CD14-positive monocyte (primary cell): Measurements from ENCODE around the gene NEDD4L. TPM values are rescaled to one million over a fixed set of nuclear protein-coding genes. Genes with fewer than 3 reads are reported as not detected.
A peak's percentile ranks its signal among the peaks of the same experiment; 100 is the strongest.

ENCODE experiments used
- DNase-seq, 3 donors: peaks; one replicate each; pipeline ENCODE4 v3.0.0-alpha.2; 2011 to 2022
- H2AFZ ChIP-seq: 2 replicates; pipeline ENCODE4 v1.6.0; 2012; ENCODE audit warnings: mild to moderate bottlenecking, low read depth, low read length, inconsistent platforms; ENCODE audit not compliant: insufficient read depth, poor library complexity, severe bottlenecking
- H3K27ac ChIP-seq, 2 donors: 1 replicate in 1 of 2; 2 replicates in 1 of 2; pipeline ENCODE4 v1.5.1; 2012 to 2013; ENCODE audit warnings: low read length in 2 of 2, control low read depth in 1 of 2, inconsistent platforms in 1 of 2, low read depth in 1 of 2, mild to moderate bottlenecking in 1 of 2
- H3K27me3 ChIP-seq, 2 donors: one replicate each; pipeline versions ENCODE4 v1.6.0 to v1.6.1; 2011 to 2013; ENCODE audit warnings: low read length in 2 of 2; ENCODE audit not compliant: control insufficient read depth in 2 of 2, insufficient read depth in 2 of 2
- H3K36me3 ChIP-seq, 2 donors: replicated peaks in 1 of 2; 1 replicate in 1 of 2; 2 replicates in 1 of 2; pipeline versions ENCODE4 v1.5.1 to v1.6.1; 2012 to 2013; ENCODE audit warnings: low read length in 2 of 2, control low read depth in 1 of 2, inconsistent platforms in 1 of 2, mild to moderate bottlenecking in 1 of 2; ENCODE audit not compliant: insufficient read depth in 2 of 2, control insufficient read depth in 1 of 2
- H3K4me1 ChIP-seq, 2 donors: 1 replicate in 1 of 2; 2 replicates in 1 of 2; pipeline versions ENCODE4 v1.5.1 to v1.6.1; 2012 to 2013; ENCODE audit warnings: low read length in 2 of 2, control low read depth in 1 of 2, inconsistent platforms in 1 of 2, mild to moderate bottlenecking in 1 of 2, moderate library complexity in 1 of 2; ENCODE audit not compliant: insufficient read depth in 2 of 2, control insufficient read depth in 1 of 2
- H3K4me2 ChIP-seq: replicated peaks from 2 replicates; pipeline ENCODE3; 2012; ENCODE audit warnings: low read length, moderate library complexity, mild to moderate bottlenecking; ENCODE audit not compliant: poor library complexity, severe bottlenecking; ENCODE audit errors: extremely low read depth
- H3K4me3 ChIP-seq, 3 experiments: fragments of 200-600 bp in 1 of 3; sonication (generic) in 1 of 3; replicated peaks in 1 of 3; 1 replicate in 2 of 3; 2 replicates in 1 of 3; pipeline ENCODE4 v1.5.1; 2011 to 2013; ENCODE audit warnings: low read length in 3 of 3, mild to moderate bottlenecking in 3 of 3, control low read depth in 2 of 3, low read depth in 2 of 3, inconsistent platforms in 1 of 3, moderate library complexity in 1 of 3
- H3K79me2 ChIP-seq: 2 replicates; pipeline ENCODE4 v1.6.0; 2012; ENCODE audit warnings: mild to moderate bottlenecking, control low read depth, inconsistent platforms, low read length, moderate library complexity; ENCODE audit not compliant: insufficient read depth
- H3K9ac ChIP-seq: 2 replicates; pipeline ENCODE4 v1.6.0; 2017; ENCODE audit warnings: low read length, mild to moderate bottlenecking; ENCODE audit not compliant: insufficient read depth, poor library complexity, severe bottlenecking
- H3K9me3 ChIP-seq, 2 donors: replicated peaks in 1 of 2; 1 replicate in 1 of 2; 2 replicates in 1 of 2; pipeline versions ENCODE4 v1.5.1 to v1.6.1; 2012 to 2013; ENCODE audit warnings: low read length in 2 of 2, control low read depth in 1 of 2; ENCODE audit not compliant: control insufficient read depth in 1 of 2, insufficient read depth in 1 of 2
- H4K20me1 ChIP-seq: 2 replicates; pipeline ENCODE4 v1.6.0; 2012; ENCODE audit warnings: mild to moderate bottlenecking, low read length, control low read depth, moderate library complexity; ENCODE audit not compliant: insufficient read depth
- H3K27ac Mint-ChIP-seq, 7 donors: one replicate each; pipeline ENCODE4 v1.8.0; 2020; ENCODE audit warnings: mild to moderate bottlenecking in 7 of 7, mixed read lengths in 7 of 7, moderate library complexity in 6 of 7, inconsistent platforms in 2 of 7
- H3K27me3 Mint-ChIP-seq, 3 donors: one replicate each; pipeline ENCODE4 v1.8.0; 2021 to 2022; ENCODE audit warnings: low read depth in 3 of 3, mild to moderate bottlenecking in 3 of 3, mixed read lengths in 3 of 3, moderate library complexity in 3 of 3, inconsistent platforms in 1 of 3
- H3K36me3 Mint-ChIP-seq, 2 donors: one replicate each; pipeline ENCODE4 v1.8.0; 2020; ENCODE audit warnings: mixed read lengths in 2 of 2, inconsistent platforms in 1 of 2, mild to moderate bottlenecking in 1 of 2
- H3K4me1 Mint-ChIP-seq: one replicate; pipeline ENCODE4 v1.8.0; 2020; ENCODE audit warnings: mild to moderate bottlenecking, mixed read lengths
- H3K4me3 Mint-ChIP-seq, 2 donors: one replicate each; pipeline ENCODE4 v1.8.0; 2020; ENCODE audit warnings: mild to moderate bottlenecking in 2 of 2, mixed read lengths in 2 of 2, moderate library complexity in 1 of 2
- H3K9me3 Mint-ChIP-seq, 7 donors: one replicate each; pipeline ENCODE4 v1.8.0; 2020 to 2022; ENCODE audit warnings: mixed read lengths in 7 of 7, mild to moderate bottlenecking in 6 of 7, moderate library complexity in 6 of 7, inconsistent platforms in 2 of 7
- WGBS: methylation state at CpG from one replicate; pipeline ENCODE4 v1.1.5; 2013; ENCODE audit warnings: missing lambda C conversion rate; ENCODE audit not compliant: insufficient coverage; 5-methylcytosine and 5-hydroxymethylcytosine counted together
- intact Hi-C, 2 donors: fragments of 100-400 bp; cut with micrococcal nuclease; formaldehyde crosslinking; loops; one replicate each; pipeline versions ENCODE4 v1.15.0 to v1.15.1; 2023
- polyA plus RNA-seq, 3 donors: library from polyadenylated mRNA; depleted of rRNA in 1 of 3; unstranded in 2 of 3; stranded (reverse) in 1 of 3; fragments of 300-500 nt in 2 of 3; fragments of >200 nt in 1 of 3; fragmentation: Illumina TruSeq in 2 of 3; gene quantifications; 1 replicate in 2 of 3; 2 replicates in 1 of 3; pipeline ENCODE4 v1.2.3, GENCODE V29; 2012 to 2021
- TF ChIP-seq, protein P1 (sequence below): fragments of 200-600 bp; IDR thresholded peaks from one replicate; pipeline ENCODE4 v1.8.0; 2022; ENCODE audit warnings: antibody characterized with exemption, mild to moderate bottlenecking

Gene NEDD4L
- polyA plus RNA-seq, 3 donors, result 2.5 to 5.2 (median 4.5) TPM

DNA sequence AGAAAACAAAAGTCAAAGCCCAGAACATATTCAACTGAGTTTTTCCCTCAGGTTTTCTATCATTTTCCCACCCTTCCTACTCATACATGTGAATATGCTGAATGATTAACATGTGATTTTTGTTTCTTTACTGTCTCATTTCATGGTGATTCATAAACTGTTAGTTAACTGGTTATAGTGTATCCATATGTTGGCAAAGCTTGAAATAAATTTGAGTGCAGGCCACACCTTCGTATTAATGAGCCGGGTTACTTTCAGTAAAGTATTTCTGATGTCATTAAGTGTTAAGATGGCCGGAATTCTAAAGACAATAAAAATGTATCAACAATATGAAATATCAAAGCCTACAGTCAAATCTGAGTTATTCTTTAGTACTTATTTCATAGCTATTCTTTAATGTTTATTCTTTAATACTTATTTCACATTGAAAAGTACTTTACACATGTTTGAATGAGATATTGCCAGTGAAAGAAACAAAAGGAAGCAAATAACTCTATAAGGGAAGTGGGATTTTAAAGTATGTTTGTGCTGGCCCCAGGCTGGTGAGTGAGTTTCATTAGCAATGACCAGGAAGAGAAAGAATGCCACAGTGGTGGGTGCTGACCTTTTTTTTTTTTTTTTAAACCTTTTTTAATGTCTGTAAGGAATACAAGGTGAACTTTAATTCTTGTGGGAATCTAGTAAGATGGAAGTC, 178.6 kb downstream of the NEDD4L start:
- Histone ChIP-seq H3K79me2 (no peaks in the 10 kb centered on the region), H3K9ac (no peak overlapping the region)
- intact Hi-C loops, result loop anchor here (10.0 kb wide), 2 partner anchors 82 to 92 kb away; no protein-coding TSS in a partner anchor

DNA sequence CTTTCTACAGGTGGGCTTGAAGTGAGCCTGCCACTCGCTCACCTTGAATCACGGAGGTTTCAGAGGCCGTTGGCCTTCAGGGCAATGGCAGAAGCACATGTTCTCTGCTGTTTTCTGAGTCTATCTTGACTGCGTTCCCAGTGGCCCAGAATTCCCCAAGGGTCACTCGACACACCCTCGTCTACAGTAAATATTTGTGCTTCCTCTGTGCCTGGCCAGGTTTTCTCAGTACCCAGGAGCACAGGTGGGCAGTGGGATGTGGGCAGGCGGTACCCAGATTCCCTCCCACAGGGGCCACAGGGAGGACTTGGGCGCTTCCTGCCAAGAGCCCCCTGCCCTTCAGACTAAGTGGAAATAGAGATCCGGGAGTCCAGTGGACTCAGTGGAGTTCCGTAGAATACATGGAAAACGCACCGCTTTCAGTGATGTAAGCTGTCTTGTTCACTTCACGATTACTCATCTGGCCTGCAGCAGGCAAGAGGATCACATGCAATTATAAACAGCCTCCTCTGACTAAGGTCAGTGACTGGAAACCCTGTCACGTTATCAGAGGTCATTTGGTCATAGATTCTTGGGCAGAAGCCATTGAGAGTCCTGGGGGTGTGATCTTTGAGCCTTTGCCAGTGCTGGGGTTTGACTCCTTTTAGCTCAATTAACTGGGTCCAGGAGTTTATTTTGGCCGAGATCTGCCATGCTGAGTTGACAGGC, 179.8 kb downstream of the NEDD4L start:
- Histone ChIP-seq H3K4me3 (no peak overlapping the region), H3K9ac (no peak overlapping the region), H3K27ac (no peak overlapping the region), H3K4me2 (no peak overlapping the region), H3K9me3 (no peaks in the 10 kb centered on the region), H3K79me2 (no peaks in the 10 kb centered on the region), H4K20me1 (no peaks in the 10 kb centered on the region), H3K36me3 (no peaks in the 10 kb centered on the region), H2AFZ (no peak overlapping the region), H3K4me1 (peaks cover 3 to 33% of the 10 kb centered on the region in 2 donors), H3K27me3 (peaks cover 15 to 49% of the 10 kb centered on the region in 2 donors)
- intact Hi-C loops, result loop anchor here (10.0 kb wide), 2 partner anchors 81 to 91 kb away; no protein-coding TSS in a partner anchor
- Mint-ChIP-seq H3K9me3 (peaks cover 0 to 4% (median 2%) of the 10 kb centered on the region in 7 donors), H3K4me1 (peaks cover 45% of the 10 kb centered on the region), H3K27ac (peak overlapping the region in 1 of 7 donors; percentile 21), H3K27me3 (peaks cover 40 to 53% (median 51%) of the 10 kb centered on the region in 3 donors), H3K4me3 (peak overlapping the region in 1 of 2 donors; percentile 42), H3K36me3 (no peaks in the 10 kb centered on the region)
- TF ChIP-seq, protein P1, sequence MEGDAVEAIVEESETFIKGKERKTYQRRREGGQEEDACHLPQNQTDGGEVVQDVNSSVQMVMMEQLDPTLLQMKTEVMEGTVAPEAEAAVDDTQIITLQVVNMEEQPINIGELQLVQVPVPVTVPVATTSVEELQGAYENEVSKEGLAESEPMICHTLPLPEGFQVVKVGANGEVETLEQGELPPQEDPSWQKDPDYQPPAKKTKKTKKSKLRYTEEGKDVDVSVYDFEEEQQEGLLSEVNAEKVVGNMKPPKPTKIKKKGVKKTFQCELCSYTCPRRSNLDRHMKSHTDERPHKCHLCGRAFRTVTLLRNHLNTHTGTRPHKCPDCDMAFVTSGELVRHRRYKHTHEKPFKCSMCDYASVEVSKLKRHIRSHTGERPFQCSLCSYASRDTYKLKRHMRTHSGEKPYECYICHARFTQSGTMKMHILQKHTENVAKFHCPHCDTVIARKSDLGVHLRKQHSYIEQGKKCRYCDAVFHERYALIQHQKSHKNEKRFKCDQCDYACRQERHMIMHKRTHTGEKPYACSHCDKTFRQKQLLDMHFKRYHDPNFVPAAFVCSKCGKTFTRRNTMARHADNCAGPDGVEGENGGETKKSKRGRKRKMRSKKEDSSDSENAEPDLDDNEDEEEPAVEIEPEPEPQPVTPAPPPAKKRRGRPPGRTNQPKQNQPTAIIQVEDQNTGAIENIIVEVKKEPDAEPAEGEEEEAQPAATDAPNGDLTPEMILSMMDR, result no peak
- DNase-seq, result peak; percentile 24 to 67 (median 34)
- WGBS, result 95% methylated on average over 12 of the region's 15 CpGs

More for the DNA sequence above, 178.6 kb downstream of the NEDD4L start:
- Histone ChIP-seq H3K4me2 (no peak overlapping the region), H3K27me3 (peaks cover 18 to 52% of the 10 kb centered on the region in 2 donors), H3K4me3 (no peak overlapping the region), H4K20me1 (no peaks in the 10 kb centered on the region), H3K36me3 (no peaks in the 10 kb centered on the region), H2AFZ (no peak overlapping the region), H3K27ac (no peak overlapping the region), H3K9me3 (no peaks in the 10 kb centered on the region), H3K4me1 (peaks cover 11 to 46% of the 10 kb centered on the region in 2 donors)
- H3K27me3 Mint-ChIP-seq, result peaks cover 43 to 51% (median 48%) of the 10 kb centered on the region in 3 donors
- no peak for DNase-seq
- no peak overlapping the region for H3K4me3 Mint-ChIP-seq
- H3K4me1 Mint-ChIP-seq, result peaks cover 57% of the 10 kb centered on the region
- H3K27ac Mint-ChIP-seq, result peak overlapping the region in 2 of 7 donors; percentile 37
- no peaks in the 10 kb centered on the region for H3K36me3 Mint-ChIP-seq
- H3K9me3 Mint-ChIP-seq, result peaks cover 0 to 4% (median 2%) of the 10 kb centered on the region in 7 donors
- TF ChIP-seq, protein P1, result no peak
- WGBS, result no CpG with 5 or more reads among the region's 3 CpGs
